OCI-M1 (cell line): ENCODE measurements around the gene COL4A2.
"Not testable (repeated sequence)": the region's sequence is repeated elsewhere in the genome, so short reads cannot be mapped to it uniquely, and the experiment has no call there.

Source experiments
- DNase-seq: peaks from one replicate; lab custom pipeline; 2025; lab: John Stamatoyannopoulos, UW

COL4A2 gene

DNA sequence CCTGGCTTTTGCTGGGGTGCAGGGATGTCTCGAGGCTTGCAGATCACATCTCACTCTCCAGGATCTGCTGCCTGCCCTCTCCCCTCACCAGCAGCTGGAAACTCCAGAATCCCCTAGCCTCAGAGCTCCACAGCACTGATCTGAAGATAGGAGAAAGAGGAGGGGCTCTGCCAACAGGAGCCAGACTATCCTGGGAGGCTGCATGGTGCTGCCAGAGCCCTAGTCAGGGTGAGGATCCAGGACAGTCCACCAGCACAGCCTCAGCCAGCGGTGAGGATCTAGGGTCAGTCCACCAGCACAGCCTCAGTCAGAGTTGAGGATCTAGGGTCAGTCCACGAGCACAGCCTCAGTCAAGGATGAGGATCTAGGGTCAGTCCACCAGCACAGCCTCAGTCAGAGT, 189.2 kb downstream of the COL4A2 start:
- no peak for DNase-seq

DNA sequence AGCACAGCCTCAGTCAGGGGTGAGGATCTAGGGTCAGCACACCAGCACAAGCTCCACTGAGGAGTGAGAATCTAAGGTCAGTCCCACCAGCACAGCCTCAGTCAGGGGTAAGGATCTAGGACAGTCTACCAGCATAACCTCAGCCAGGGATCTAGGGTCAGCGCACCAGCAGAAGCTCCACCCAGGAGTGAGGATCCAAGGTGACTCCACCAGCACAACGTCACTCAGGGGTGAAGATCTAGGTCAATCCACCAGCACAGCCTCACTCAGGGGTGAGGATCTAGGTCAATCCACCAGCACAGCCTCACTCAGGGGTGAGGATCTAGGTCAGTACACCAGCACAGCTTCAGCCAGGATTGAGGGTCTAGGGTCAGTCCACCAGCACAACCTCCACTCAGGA, 189.9 kb downstream of the COL4A2 start:
- DNase-seq, result no peak

DNA sequence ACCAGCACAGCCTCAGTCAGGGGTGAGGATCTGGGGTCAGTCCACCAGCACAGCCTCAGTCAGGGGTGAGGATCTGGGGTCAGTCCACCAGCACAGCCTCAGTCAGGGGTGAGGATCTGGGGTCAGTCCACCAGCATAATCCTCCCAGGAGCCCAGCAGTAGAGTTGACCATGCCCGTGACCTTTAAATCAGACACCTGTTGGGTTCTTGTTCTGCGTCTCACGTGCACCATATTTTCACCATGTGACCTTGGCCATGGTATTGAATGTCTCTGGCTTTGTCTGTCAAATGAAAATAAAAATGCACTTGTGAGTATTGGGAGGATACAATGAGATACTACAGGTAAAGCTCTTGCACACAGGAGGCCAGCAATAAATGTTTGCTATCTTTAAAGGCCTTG, 190.8 kb downstream of the COL4A2 start:
- DNase-seq, result not testable (repeated sequence)

DNA sequence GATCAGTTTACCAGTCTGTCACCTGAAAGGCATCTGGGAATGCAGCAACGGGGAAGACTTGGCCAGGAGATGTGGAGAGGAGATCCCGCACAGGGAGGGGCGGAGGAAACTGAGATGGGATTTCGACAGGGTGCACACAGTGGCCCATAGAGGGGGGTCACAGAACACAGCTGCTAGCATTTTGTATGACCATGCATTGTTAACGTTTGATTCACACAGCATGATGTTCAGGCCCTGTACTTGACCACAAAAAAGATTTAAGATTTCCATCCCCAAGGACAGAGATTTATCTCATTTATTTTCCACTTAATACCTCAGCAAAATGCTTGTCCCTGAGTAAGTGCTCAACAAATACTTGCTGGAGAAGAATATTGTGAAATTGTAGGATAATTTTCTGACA, 191.2 kb downstream of the COL4A2 start:
- DNase-seq, result no peak

DNA sequence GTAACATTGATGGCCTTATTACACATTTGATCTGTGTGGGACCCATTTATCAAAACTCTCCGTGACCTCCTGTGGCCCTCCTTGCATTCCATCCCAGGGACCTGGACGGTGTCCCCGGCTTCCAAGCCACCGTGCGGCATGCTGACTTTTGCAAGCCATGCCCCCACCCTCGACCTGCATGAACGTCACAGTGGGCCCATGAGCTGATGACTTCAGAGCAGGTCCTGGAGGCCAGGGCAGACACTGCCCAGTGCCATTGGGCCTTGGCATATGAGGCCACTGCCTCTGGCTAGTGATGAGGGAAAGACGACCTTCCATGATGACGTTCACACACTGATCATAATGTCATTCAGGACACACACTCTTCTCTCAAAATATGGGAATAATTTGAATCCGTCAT, 191.7 kb downstream of the COL4A2 start:
- no peak for DNase-seq

DNA sequence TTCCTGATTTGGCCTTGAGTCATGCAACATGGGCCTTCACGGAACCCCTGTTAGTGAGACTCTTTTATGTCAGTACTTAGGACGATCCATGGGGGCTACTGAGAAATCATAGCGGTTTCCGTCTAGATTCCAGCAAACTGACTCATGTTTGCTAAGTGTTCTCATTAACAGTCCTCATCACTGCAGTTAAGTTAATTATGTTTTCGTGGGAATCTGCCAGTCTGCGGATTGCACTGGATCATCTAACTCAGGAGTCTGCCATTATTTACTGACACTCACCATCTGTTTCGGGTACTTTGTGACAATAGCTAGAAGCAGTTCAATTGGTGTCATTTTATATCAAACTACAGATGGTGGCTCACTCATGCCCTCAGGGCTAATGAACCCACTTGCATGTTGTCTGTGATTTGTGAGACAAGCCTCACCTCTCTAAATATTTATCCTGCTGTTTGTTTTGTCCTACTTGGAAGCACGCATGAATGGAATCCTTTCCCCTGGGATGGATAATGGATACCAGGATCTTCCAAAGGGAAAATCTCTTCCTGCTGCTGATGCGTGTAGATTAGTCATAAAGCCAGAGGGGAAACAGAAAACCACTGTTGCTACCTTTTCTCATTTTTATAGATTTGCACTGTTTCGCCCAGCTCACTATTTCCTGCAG, 192.7 kb downstream of the COL4A2 start:
- no peak for DNase-seq

DNA sequence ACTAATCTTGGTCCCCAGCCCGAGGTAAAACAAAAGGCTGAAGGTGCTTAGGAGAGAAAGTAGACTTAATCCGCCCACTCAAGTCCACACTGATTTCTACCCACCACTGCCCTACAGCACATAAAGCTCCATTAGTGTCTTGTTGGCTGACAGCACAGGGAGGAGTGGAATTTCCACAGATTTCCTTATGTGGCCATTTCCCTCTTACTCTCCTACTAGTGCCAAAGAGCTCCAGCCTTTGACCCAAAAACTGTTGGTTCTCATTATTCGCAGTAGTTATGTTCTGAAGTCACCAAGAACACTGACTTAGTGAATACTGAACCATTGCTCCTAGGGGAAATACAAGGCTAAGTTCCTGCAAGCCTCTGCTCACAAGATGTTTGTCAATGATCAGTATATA, 193.3 kb downstream of the COL4A2 start:
- no peak for DNase-seq

DNA sequence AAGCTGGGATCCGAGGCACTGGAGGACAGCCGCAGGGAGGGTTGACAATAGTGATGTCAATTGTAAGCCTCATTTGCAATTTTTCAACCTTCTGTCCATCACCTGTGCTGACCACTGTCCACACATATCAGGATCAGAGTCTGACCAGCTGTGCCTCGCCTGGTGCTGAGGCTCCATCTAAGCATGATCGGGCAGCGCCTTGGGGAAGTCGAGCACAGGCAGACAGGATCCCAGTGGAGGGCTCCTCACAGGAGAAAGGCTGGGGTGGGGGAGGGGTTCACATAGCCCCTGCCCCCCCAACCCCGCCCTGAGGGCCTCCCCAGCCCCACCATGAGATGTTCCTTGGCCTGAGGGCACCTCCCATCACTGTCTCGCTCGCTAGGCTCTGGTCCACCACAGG, 194.1 kb downstream of the COL4A2 start:
- no peak for DNase-seq

DNA sequence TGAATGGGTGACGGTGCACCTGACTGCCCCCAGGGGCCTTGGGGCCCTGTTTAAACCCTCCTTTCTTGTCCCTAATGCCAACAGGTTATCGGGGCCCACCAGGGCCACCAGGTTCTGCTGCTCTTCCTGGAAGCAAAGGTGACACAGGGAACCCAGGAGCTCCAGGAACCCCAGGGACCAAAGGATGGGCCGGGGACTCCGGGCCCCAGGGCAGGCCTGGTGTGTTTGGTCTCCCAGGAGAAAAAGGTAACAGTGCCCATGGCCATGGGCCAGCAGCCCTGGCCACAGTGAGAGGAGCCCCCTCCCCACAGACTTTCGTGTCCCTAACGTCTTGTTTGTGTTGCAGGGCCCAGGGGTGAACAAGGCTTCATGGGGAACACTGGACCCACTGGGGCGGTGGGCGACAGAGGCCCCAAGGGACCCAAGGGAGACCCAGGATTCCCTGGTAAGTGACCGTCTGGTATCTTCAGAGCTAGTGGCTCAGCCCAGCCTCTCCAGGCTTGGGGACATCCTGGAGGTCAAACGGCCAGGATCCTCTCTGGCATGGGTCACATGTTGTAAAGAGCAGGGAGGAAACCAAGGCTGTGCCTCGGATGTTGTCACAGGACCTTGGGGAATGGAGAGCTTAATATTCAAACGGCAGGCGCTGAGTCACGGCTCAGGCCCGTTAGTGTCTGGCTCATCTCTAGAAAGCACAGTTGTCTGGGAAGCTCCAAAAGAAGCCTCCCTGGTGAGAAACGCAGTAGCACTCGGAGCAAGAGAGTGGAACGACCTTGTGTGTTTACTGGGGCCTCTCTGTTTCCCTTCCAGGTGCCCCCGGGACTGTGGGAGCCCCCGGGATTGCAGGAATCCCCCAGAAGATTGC, 196.2 kb downstream of the COL4A2 start:
- DNase-seq, result no peak

DNA sequence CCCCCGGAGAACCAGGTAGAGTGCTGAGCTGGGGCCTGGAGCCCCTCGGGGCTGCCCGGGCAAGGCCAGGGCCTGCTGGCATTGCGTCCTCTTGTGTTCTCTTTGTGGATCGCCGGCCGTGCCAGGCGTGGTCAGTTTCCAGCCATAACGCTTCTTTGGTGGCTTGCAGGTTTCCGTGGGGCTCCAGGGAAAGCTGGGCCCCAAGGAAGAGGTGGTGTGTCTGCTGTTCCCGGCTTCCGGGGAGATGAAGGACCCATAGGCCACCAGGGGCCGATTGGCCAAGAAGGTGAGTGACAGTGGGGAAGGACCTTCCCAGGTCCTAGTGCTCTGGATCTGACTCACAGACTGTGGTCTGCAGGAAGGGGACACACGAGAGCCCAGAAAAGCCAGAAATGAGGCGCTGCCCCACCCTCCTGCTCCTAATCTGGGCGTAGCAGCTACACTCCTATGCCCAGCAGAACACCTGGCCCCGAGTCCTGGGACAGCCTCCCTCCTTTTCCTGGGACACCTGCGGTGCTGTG, 197.0 kb downstream of the COL4A2 start:
- no peak for DNase-seq

DNA sequence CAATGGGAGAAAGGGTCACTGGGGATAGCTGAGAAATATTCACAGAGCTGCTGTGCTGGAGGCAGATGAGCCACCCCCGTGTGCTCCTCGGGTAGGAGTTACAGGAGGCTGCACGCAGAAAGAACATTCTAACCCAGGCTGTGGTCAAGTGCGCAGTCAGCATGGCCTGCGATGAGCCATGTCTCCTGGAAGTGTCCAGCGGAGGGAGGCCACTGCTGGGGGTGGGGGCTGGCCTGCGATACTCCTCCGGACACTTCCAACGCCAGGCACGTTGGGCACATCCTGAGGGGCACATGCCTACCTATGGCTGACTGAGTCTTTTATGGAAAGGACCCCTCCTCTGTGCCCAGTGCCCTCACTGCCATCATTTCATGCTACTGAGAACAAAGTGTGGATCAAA, 198.5 kb downstream of the COL4A2 start:
- no peak for DNase-seq

DNA sequence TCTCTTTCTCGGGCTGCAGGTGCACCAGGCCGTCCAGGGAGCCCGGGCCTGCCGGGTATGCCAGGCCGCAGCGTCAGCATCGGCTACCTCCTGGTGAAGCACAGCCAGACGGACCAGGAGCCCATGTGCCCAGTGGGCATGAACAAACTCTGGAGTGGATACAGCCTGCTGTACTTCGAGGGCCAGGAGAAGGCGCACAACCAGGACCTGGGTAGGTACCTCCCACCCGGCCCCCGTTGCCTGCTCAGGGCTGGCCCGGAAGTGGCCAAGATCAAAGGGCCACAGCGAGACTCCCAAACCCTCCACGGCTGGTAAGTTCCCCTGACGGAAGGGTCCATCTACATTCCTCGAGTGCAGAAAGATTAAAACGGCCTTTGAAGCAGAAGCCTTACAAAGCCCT, 199.3 kb downstream of the COL4A2 start:
- no peak for DNase-seq

DNA sequence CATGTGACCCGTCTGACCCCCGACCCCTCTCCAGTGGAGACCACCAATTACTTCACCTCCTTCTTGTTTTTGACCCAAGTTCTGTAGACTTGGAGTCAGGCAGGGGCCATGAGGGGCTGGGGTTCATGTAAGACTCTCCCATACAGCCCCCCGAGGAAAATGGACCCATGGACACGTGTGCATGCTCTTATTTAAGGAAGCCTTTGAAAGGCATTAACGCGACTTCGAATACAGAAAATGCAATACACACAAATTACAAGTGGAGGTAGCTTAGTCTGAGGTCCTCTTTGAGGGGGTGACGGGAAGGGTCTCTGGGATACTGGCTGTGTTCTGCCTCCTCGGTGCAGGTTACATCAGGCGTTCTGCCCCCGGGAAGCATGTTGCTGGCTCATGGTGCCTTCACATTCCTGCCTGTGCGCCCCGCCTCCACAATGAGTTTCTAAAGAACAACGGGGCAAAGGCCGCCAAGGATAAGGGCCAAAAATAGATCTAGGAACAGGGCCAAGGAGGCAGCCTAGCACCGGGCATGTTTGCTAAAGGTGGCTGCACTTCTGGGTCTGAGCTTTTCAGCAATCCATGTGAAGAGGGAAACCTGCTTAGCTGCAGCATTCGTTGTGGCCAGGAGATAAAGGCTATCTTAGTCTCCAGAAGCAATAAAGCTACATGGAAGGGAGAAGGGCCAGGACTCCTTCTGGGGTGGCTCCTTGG, 199.9 kb downstream of the COL4A2 start:
- DNase-seq, result peak; percentile 87

DNA sequence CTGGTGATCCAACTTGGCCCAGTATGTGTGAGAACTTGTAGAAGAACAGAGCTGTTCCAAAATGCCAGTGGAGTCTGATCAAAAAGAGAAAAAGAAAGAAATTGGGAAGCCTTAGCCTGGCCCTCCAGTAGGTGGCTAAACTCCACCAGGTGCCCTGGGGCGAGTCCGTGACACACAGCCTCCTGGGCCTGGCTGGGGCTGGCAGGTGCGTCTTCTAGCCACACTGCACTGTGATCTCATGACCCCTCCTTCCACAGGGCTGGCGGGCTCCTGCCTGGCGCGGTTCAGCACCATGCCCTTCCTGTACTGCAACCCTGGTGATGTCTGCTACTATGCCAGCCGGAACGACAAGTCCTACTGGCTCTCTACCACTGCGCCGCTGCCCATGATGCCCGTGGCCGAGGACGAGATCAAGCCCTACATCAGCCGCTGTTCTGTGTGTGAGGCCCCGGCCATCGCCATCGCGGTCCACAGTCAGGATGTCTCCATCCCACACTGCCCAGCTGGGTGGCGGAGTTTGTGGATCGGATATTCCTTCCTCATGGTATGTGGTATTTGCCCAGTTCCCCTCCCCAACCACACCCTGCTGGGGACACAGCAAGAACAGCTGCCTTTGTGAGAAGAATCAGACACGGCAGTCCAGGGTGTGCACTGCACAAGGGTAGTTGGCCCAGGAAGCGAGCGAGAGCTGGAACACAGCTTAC, 200.7 kb downstream of the COL4A2 start:
- peak; percentile 68 for DNase-seq

DNA sequence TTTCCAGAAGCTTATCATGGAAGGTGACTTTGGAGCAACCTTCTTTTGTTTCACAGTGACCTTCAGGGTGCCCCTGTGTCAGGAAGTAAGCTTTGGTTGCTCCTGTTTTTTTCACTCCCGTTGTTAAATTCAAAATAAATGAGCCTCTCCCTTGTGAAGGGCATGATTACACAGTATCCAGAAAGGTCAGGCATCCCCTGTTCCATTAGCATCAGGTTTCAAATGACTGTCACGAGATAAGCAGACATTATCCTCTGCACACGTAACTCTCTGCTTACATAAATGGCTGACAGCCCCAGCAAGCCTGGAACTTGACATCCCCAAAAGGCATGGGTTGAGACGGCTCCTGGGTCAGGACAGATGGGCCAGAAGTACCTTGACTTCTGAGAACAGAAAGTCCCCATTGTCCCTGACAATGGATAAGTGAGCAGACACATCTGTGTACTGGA, 202.4 kb downstream of the COL4A2 start:
- peak; percentile 70 for DNase-seq

DNA sequence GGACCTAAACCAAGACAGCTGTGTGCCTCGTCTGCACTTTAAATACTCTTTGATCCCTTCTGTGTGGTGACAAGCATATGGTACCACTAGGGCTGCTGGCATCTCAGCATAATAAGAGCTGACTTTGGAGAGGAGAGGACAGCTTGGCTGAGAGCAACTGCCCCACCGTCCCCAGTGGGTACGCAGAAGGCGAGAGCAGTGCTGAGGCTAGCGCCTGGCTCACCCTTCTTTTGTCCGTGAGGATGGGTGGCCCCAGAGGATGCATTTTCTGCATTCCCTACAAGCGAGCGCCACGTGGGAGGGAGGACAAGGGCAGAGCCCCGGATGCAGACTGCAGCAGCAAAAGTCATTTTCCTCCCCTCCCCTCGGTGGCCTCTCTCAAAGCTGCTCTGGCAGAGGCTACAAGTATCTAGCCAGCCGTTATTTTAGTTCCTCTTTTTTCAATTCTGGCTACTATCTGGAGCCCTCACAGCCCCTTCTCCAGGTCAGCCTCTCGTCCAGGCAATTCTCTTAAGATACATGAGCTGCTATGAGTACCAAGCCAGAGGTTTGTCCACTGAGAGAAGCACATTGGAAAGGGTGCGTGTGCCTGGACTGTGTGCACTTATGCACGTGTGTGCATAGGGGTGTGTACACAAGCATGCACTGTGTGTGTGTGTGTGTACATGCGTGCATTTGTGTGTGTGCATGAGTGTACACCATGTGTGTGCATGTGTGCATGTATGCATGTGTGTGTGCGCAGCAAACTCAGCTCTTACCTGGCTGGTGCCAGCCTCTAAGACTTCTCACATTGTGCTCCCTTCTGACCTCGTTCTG, 203.1 kb downstream of the COL4A2 start:
- DNase-seq, result peak; percentile 96

DNA sequence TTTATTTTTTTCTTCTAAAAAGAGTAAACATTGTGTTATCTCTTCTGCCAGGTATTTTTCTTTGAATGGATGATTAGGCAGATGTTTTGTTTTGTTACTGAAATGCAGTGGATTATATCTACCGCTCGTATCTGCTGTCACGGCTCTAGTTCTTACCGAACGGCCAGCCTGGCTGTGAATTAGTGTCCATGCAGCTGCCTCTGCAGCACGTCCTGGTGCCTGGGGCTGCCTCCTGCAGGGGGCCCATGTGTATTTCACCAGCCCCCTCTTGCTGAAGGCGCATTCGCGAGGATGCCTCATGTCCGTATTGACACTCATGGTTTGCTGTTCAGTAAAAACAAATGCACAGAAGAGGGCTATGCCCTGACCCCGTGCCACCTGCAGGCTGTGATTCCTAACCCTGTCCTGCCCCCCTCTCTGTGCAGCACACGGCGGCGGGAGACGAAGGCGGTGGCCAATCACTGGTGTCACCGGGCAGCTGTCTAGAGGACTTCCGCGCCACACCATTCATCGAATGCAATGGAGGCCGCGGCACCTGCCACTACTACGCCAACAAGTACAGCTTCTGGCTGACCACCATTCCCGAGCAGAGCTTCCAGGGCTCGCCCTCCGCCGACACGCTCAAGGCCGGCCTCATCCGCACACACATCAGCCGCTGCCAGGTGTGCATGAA, 204.6 kb downstream of the COL4A2 start:
- DNase-seq, result no peak

DNA sequence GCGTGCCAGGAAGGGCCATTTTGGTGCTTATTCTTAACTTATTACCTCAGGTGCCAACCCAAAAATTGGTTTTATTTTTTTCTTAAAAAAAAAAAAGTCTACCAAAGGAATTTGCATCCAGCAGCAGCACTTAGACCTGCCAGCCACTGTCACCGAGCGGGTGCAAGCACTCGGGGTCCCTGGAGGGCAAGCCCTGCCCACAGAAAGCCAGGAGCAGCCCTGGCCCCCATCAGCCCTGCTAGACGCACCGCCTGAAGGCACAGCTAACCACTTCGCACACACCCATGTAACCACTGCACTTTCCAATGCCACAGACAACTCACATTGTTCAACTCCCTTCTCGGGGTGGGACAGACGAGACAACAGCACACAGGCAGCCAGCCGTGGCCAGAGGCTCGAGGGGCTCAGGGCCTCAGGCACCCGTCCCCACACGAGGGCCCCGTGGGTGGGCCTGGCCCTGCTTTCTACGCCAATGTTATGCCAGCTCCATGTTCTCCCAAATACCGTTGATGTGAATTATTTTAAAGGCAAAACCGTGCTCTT, 205.2 kb downstream of the COL4A2 start:
- no peak for DNase-seq

DNA sequence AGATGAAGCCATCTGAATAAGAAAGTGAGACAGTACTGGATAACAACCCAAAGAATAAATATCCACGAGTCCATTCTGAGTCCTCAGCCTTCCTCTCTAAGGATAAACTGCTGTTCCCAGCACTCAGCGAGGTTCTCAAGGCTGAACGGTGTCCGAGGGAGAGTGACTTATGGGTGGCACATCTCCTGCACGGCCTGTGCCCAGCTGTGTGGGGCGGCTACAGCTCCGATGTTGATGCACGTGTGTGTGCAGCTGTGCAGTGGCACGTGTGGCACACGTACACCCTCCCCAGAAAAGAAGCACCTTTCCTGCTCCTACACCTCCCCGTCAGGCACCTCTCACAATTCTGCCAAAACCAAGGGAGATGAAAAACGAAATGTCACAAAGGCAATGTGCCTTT, 209.4 kb downstream of the COL4A2 start:
- no peak for DNase-seq

DNA sequence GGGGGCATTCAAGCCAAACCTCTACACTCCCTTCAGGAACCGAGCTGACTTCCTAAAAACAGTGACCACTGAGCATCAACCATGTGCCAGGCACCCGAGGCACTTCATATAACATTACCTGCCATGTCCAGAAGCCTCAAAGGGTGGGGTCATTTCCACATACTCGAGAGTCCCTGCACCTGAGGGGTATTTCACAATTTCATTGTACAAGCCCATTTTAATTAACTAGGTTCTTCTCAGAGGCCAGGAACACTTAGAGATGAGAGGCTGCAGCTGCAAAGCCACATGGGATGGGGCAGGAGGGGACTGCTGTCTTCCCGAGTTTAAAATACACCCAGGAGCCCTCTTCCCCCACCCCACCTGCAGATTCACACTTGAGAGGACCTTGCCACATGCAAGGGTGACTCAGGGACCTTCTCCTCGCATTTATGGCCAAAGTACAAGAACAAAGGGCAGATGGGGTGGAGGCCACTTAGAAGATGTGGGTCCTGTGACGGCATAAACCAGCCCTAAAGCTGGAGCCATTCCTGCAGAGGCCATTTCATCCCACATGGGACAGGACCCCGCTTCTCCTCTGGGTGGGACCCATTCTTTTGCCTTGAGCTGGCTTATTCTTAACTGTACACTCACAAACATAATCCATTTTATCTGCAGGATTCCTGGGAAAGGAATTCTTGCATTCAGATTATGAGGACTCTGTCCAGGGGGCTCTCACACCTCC, 210.6 kb downstream of the COL4A2 start:
- no peak for DNase-seq
